SK-N-MC (cell line): ENCODE results near the gene RNF112.

Experiments used
- EZH2 ChIP-seq: fragments of 200-600 bp; sonication (generic); IDR thresholded peaks from one replicate; pipeline ENCODE4 v1.6.1; 2017; ENCODE audit warnings: antibody characterized with exemption
- FOXP2 ChIP-seq: optimal IDR thresholded peaks from 2 replicates; pipeline ENCODE3; 2011; ENCODE audit warnings: mild to moderate bottlenecking, moderate library complexity; ENCODE audit not compliant: insufficient read depth; ENCODE audit errors: extremely low read length, control extremely low read depth
- POLR2AphosphoS5 ChIP-seq: IDR thresholded peaks from 2 replicates; pipeline ENCODE4 v1.6.1; 2012; ENCODE audit warnings: mild to moderate bottlenecking, low read depth, low read length, borderline replicate concordance

DNA sequence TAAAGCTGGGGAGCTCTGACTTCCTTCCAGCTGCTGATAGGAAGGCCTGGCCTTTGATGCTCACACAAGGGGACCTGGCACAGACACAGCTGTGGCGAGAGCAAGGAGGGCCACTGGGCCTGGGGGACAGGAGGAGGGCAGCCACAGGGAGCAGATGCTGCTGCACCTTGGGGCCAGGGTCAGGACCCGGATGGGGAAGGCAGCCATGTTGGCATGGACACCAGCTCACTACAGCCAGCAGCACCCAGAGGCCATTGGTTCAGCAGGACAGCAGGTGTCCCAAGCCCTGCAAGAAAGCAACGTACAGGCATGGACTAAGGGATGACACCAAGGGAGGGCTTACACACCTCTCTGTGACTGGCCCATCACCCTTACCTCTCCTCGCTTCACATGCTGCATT is 8.0 kb upstream of the RNF112 start:
- no peak for TF ChIP-seq EZH2
- TF ChIP-seq POLR2AphosphoS5, result no peak
- TF ChIP-seq FOXP2, result no peak
